ENCODE results near the gene TBC1D23. TPM values are rescaled to one million over a fixed set of nuclear protein-coding genes. Genes with fewer than 3 reads are reported as not detected.
"Not testable (repeated sequence)": the region's sequence is repeated elsewhere in the genome, so short reads cannot be mapped to it uniquely, and the experiment has no call there.

The TBC1D23 gene
- polyA plus RNA-seq, 1 of the 3 experiments (the other 2 are of a cell fraction), result 6.7 TPM

GRCh38 chr3:100234364-100234763 lies 26.4 kb upstream of the TBC1D23 start (continued):
- TF ChIP-seq TEAD4 (IDR thresholded peaks at IDR 0.05; ENCODE audit: borderline replicate concordance, insufficient read depth), result no peak

- Histone ChIP-seq H3K9me2 (no peaks in the 10 kb centered on the region), H3K4me2 (no peak overlapping the region), H3K36me3 (replicated peaks in 1 of 2; ENCODE audit: control insufficient read depth in 1 of 2, insufficient read depth in 2 of 2, low read length in 1 of 2) (no peaks in the 10 kb centered on the region), H3K9ac (no peak overlapping the region), H3K27ac (ENCODE audit: low read depth in 2 of 2, low read length in 1 of 2) (no peak overlapping the region), H3F3A (replicated peaks; ENCODE audit: insufficient read depth) (no peaks in the 10 kb centered on the region), H3K4me3 (ENCODE audit: low read depth in 2 of 2, low read length in 1 of 2) (no peak overlapping the region), H3K79me2 (ENCODE audit: insufficient read depth) (no peaks in the 10 kb centered on the region), H3K4me1 (ENCODE audit: control insufficient read depth in 1 of 2, insufficient read depth in 2 of 2, low read depth in 1 of 2, low read length in 1 of 2) (no peaks in the 10 kb centered on the region), H3K9me3 (no peaks in the 10 kb centered on the region), H2AFZ (ENCODE audit: low read depth) (no peak overlapping the region), H3K27me3 (ENCODE audit: insufficient read depth) (no peaks in the 10 kb centered on the region), H4K20me1 (ENCODE audit: insufficient read depth) (no peaks in the 10 kb centered on the region)
- TF ChIP-seq TEAD4 (IDR thresholded peaks at IDR 0.05; ENCODE audit: borderline replicate concordance, insufficient read depth) (no peak), FOXJ3 (CRISPR knock-in tag; IDR thresholded peaks at IDR 0.05) (no peak), RCOR1 (IDR thresholded peaks at IDR 0.05; ENCODE audit: low read length) (no peak), CTCF (IDR thresholded peaks at IDR 0.05) (no peak), NFIC (IDR thresholded peaks at IDR 0.05; ENCODE audit: borderline replicate concordance) (no peak), REST (IDR thresholded peaks at IDR 0.05; ENCODE audit: low read depth, low read length) (no peak), EP300 (IDR thresholded peaks at IDR 0.05; ENCODE audit: borderline replicate concordance in 1 of 2, low read depth in 1 of 2, low read length in 1 of 2) (no peak), USF1 (IDR thresholded peaks at IDR 0.05; ENCODE audit: borderline replicate concordance, low read depth) (no peak), NRF1 (IDR thresholded peaks at IDR 0.05; ENCODE audit: low read depth, low read length) (no peak), MEF2A (IDR thresholded peaks at IDR 0.05; ENCODE audit: borderline replicate concordance, low read depth) (no peak), POLR2AphosphoS5 (IDR thresholded peaks at IDR 0.05; ENCODE audit: low read depth, low read length) (no peak), MXI1 (IDR thresholded peaks at IDR 0.05; ENCODE audit: low read depth, low read length) (no peak), YY1 (IDR thresholded peaks at IDR 0.05; ENCODE audit: low read depth) (no peak), PBX3 (IDR thresholded peaks at IDR 0.05) (no peak)
- ChIA-PET POLR2A (no interaction called here), CTCF (interaction anchor here (2.6 to 3.3 kb wide), 2 partner anchors 16 to 170 kb away, joined by 8 read pairs; no protein-coding TSS in a partner anchor)
- WGBS (ENCODE audit: low lambda C conversion rate), result 67% methylated on average over 1 of the region's 1 CpG
- DNase-seq, result no peak
Measured at GRCh38 chr3:100238599-100238998, 22.2 kb upstream of the TBC1D23 start.

- H4K20me1 ChIP-seq (ENCODE audit: insufficient read depth); H3K27ac ChIP-seq (ENCODE audit: low read depth in 2 of 2, low read length in 1 of 2); H3K9ac ChIP-seq; H3K27me3 ChIP-seq (ENCODE audit: insufficient read depth); H3K79me2 ChIP-seq (ENCODE audit: insufficient read depth); H3K4me2 ChIP-seq; H3F3A ChIP-seq (replicated peaks; ENCODE audit: insufficient read depth); H3K9me2 ChIP-seq; H3K9me3 ChIP-seq; H3K4me3 ChIP-seq (ENCODE audit: low read depth in 2 of 2, low read length in 1 of 2); DNase-seq; H3K36me3 ChIP-seq (replicated peaks in 1 of 2; ENCODE audit: control insufficient read depth in 1 of 2, insufficient read depth in 2 of 2, low read length in 1 of 2); H2AFZ ChIP-seq (ENCODE audit: low read depth); H3K4me1 ChIP-seq (ENCODE audit: control insufficient read depth in 1 of 2, insufficient read depth in 2 of 2, low read depth in 1 of 2, low read length in 1 of 2); POLR2A ChIA-PET: not testable (repeated sequence)
- 71% methylated on average over 1 of the region's 1 CpG for WGBS (ENCODE audit: low lambda C conversion rate)
- CTCF ChIA-PET, result interaction anchor here (1.9 kb wide), 1 partner anchor 12 kb away, joined by 6 read pairs; no protein-coding TSS in a partner anchor
Measured at GRCh38 chr3:100242471-100242870, 18.3 kb upstream of the TBC1D23 start.
